ENCODE results near the gene ZNF562.

ZNF562 gene

GRCh38 chr19:9641810-9642209 lies 33.1 kb downstream of the ZNF562 start:
- DNase-seq (ENCODE audit: insufficient read length, low spot score) (no peak), FAIRE-seq (no peak)
- TF ChIP-seq CTCF (IDR thresholded peaks at IDR 0.05; ENCODE audit: insufficient read depth, missing control alignments) = no peak

GRCh38 chr19:9640956-9641355 lies 33.9 kb downstream of the ZNF562 start:
- DNase-seq (ENCODE audit: insufficient read length, low spot score) (no peak), FAIRE-seq (no peak)
- no peak for TF ChIP-seq CTCF (IDR thresholded peaks at IDR 0.05; ENCODE audit: insufficient read depth, missing control alignments)

GRCh38 chr19:9636018-9636417 lies 38.9 kb downstream of the ZNF562 start:
- no peak for TF ChIP-seq CTCF (IDR thresholded peaks at IDR 0.05; ENCODE audit: insufficient read depth, missing control alignments)
- FAIRE-seq (no peak), DNase-seq (ENCODE audit: insufficient read length, low spot score) (no peak)

GRCh38 chr19:9627856-9628255 lies 47.0 kb downstream of the ZNF562 start:
- no peak for DNase-seq (ENCODE audit: insufficient read length, low spot score)
- TF ChIP-seq CTCF (IDR thresholded peaks at IDR 0.05; ENCODE audit: insufficient read depth, missing control alignments) = no peak
- no peak for FAIRE-seq

- FAIRE-seq (no peak), DNase-seq (ENCODE audit: insufficient read length, low spot score) (no peak)
- TF ChIP-seq CTCF (IDR thresholded peaks at IDR 0.05; ENCODE audit: insufficient read depth, missing control alignments) = no peak
Measured at GRCh38 chr19:9622531-9622930, 52.4 kb downstream of the ZNF562 start.

- TF ChIP-seq CTCF (IDR thresholded peaks at IDR 0.05; ENCODE audit: insufficient read depth, missing control alignments) = no peak
- FAIRE-seq = no peak
- peak; percentile 47 for DNase-seq (ENCODE audit: insufficient read length, low spot score)
Measured at GRCh38 chr19:9621156-9622037, 53.5 kb downstream of the ZNF562 start, which contains the start of gene ZNF561. TSS of gene ZNF561 (minus strand) at chr19:9621232. CDS start at chr19:9619456, 1,776 bp downstream.

GRCh38 chr19:9620842-9621155 lies 54.1 kb downstream of the ZNF562 start:
- TF ChIP-seq CTCF (IDR thresholded peaks at IDR 0.05; ENCODE audit: insufficient read depth, missing control alignments) = no peak
- DNase-seq (ENCODE audit: insufficient read length, low spot score) (no peak), FAIRE-seq (no peak)
